Keratinocyte (primary cell): Measurements from ENCODE around the gene FBXO30. TPM values are rescaled to one million over a fixed set of nuclear protein-coding genes. Genes with fewer than 3 reads are reported as not detected.

Experiments
- DNase-seq: peaks from one replicate; pipeline ENCODE4 v3.0.0-alpha.2; 2011; ENCODE audit warnings: low read depth, missing footprints, low spot score
- FAIRE-seq: peaks from 2 replicates; lab custom pipeline; 2011; peaks lifted over from hg19 to GRCh38; lab: Jason Lieb, UNC
- H2AFZ ChIP-seq: 2 replicates; pipeline ENCODE4 v1.6.0; 2012; ENCODE audit warnings: low read length, control low read depth, inconsistent platforms; ENCODE audit not compliant: control insufficient read depth
- H3K27ac ChIP-seq: 2 replicates; pipeline ENCODE4 v1.5.1; 2011; ENCODE audit warnings: low read length; ENCODE audit not compliant: control insufficient read depth, insufficient read depth
- H3K27me3 ChIP-seq: 3 replicates; pipeline ENCODE4 v1.6.0; 2011; ENCODE audit warnings: low read length; ENCODE audit not compliant: control insufficient read depth, insufficient read depth; ENCODE audit errors: extremely low read depth
- H3K36me3 ChIP-seq, 2 experiments: 2 replicates in 1 of 2; 3 replicates in 1 of 2; pipeline ENCODE4 v1.5.1; 2011; ENCODE audit warnings: low read length in 2 of 2, mild to moderate bottlenecking in 1 of 2; ENCODE audit not compliant: control insufficient read depth in 2 of 2, insufficient read depth in 2 of 2; ENCODE audit errors: extremely low read depth in 1 of 2
- H3K4me1 ChIP-seq: 3 replicates; pipeline ENCODE4 v1.5.1; 2011; ENCODE audit warnings: low read length; ENCODE audit not compliant: control insufficient read depth, insufficient read depth; ENCODE audit errors: extremely low read depth
- H3K4me2 ChIP-seq: 3 replicates; pipeline ENCODE4 v1.6.0; 2011; ENCODE audit warnings: low read depth, low read length; ENCODE audit not compliant: control insufficient read depth, insufficient read depth; ENCODE audit errors: extremely low read depth
- H3K4me3 ChIP-seq, 3 experiments: fragments of 200-600 bp in 1 of 3; sonication (generic) in 1 of 3; 2 replicates in 2 of 3; 3 replicates in 1 of 3; pipeline ENCODE4 v1.5.1; 2011 to 2016; ENCODE audit warnings: low read length in 3 of 3, mild to moderate bottlenecking in 3 of 3, control low read depth in 2 of 3, inconsistent platforms in 1 of 3, low read depth in 1 of 3, mixed read lengths in 1 of 3, mixed run types in 1 of 3, moderate library complexity in 1 of 3; ENCODE audit not compliant: control insufficient read depth in 2 of 3, insufficient read depth in 2 of 3; ENCODE audit errors: extremely low read depth in 1 of 3
- H3K79me2 ChIP-seq: 2 replicates; pipeline ENCODE4 v1.6.0; 2012; ENCODE audit warnings: low read length; ENCODE audit not compliant: control insufficient read depth, insufficient read depth
- H3K9ac ChIP-seq: 3 replicates; pipeline ENCODE4 v1.6.0; 2011; ENCODE audit warnings: low read length; ENCODE audit not compliant: control insufficient read depth, insufficient read depth; ENCODE audit errors: extremely low read depth
- H3K9me1 ChIP-seq: 3 replicates; pipeline ENCODE4 v1.6.0; 2011; ENCODE audit warnings: low read length; ENCODE audit not compliant: control insufficient read depth, insufficient read depth; ENCODE audit errors: extremely low read depth
- H3K9me3 ChIP-seq: 2 replicates; pipeline ENCODE4 v1.5.1; 2012; ENCODE audit warnings: low read depth, low read length; ENCODE audit not compliant: control insufficient read depth
- H4K20me1 ChIP-seq: 3 replicates; pipeline ENCODE4 v1.6.0; 2011; ENCODE audit warnings: low read length; ENCODE audit not compliant: control insufficient read depth, insufficient read depth; ENCODE audit errors: extremely low read depth
- CTCF ChIP-seq, 3 experiments: IDR thresholded peaks in 1 of 3; conservative IDR thresholded peaks in 1 of 3; optimal IDR thresholded peaks in 1 of 3; 2 replicates in 2 of 3; 3 replicates in 1 of 3; pipeline versions ENCODE3 to v1.5.1; 2011; ENCODE audit warnings: low read length in 3 of 3, mild to moderate bottlenecking in 3 of 3, moderate library complexity in 2 of 3, control low read depth in 1 of 3, inconsistent platforms in 1 of 3; ENCODE audit not compliant: insufficient read depth in 2 of 3; ENCODE audit errors: extremely low read depth in 1 of 3
- EZH2 ChIP-seq: IDR thresholded peaks from one replicate; pipeline ENCODE4 v1.6.1; 2012; ENCODE audit warnings: inconsistent platforms, mild to moderate bottlenecking, low read length, moderate library complexity
- dilution Hi-C: fragments of 300-500 bp; cut with MboI; formaldehyde crosslinking; loops from one replicate; pipeline ENCODE4 v1.7.0; 2020; ENCODE audit warnings: low sequenced_read_pairs; ENCODE audit not compliant: extremely low pct_ligation_motif_present
- polyA plus RNA-seq, 5 experiments: library from polyadenylated mRNA; depleted of rRNA in 3 of 5; stranded (reverse) in 3 of 5; stranded (forward) in 1 of 5; unstranded in 1 of 5; fragments of >200 nt; gene quantifications; 1 replicate in 1 of 5; 2 replicates in 3 of 5; 3 replicates in 1 of 5; pipeline versions ENCODE4 v1.2.1 to v1.2.3, GENCODE V29; 2011 to 2012; ENCODE audit warnings: missing spikeins in 2 of 5, low read depth in 1 of 5, low replicate concordance in 1 of 5

The FBXO30 gene
- polyA plus RNA-seq, 1 donor (not counting 4 experiments of a cell fraction or from before 2014, with no cell fraction given): 6.4 TPM

- Histone ChIP-seq H3K4me3 (no peak overlapping the region), H3K9ac (no peak overlapping the region), H4K20me1 (no peaks in the 10 kb centered on the region), H3K4me2 (no peak overlapping the region), H2AFZ (no peak overlapping the region), H3K36me3 (no peaks in the 10 kb centered on the region), H3K79me2 (no peaks in the 10 kb centered on the region), H3K27ac (no peak overlapping the region), H3K9me3 (no peaks in the 10 kb centered on the region), H3K4me1 (peaks cover 15% of the 10 kb centered on the region), H3K9me1 (no peaks in the 10 kb centered on the region), H3K27me3 (no peaks in the 10 kb centered on the region)
- TF ChIP-seq EZH2 (no peak), CTCF (optimal IDR thresholded peaks at IDR 0.05 in 1 of 3, IDR thresholded peaks at IDR 0.05 in 1 of 3, conservative IDR thresholded peaks at IDR 0.05 in 1 of 3; ENCODE audit: extremely low read depth in 1 of 3, insufficient read depth in 2 of 3, low read length in 3 of 3) (no peak)
- dilution Hi-C loops: no loop called here
- DNase-seq (no peak), FAIRE-seq (no peak)
Observed at GRCh38 chr6:145758113-145758512, 56.5 kb downstream of the FBXO30 start.

- Histone ChIP-seq H3K79me2 (no peaks in the 10 kb centered on the region), H4K20me1 (no peaks in the 10 kb centered on the region), H3K36me3 (no peaks in the 10 kb centered on the region), H3K27me3 (no peaks in the 10 kb centered on the region), H2AFZ (no peak overlapping the region), H3K9me1 (no peaks in the 10 kb centered on the region), H3K27ac (peak overlapping the region; percentile 13), H3K4me2 (peak overlapping the region; percentile 19), H3K9ac (no peak overlapping the region), H3K4me3 (no peak overlapping the region), H3K9me3 (no peaks in the 10 kb centered on the region), H3K4me1 (peaks cover 15% of the 10 kb centered on the region)
- dilution Hi-C loops: no loop called here
- no peak for TF ChIP-seq EZH2
- no peak for TF ChIP-seq CTCF (optimal IDR thresholded peaks at IDR 0.05 in 1 of 3, IDR thresholded peaks at IDR 0.05 in 1 of 3, conservative IDR thresholded peaks at IDR 0.05 in 1 of 3; ENCODE audit: extremely low read depth in 1 of 3, insufficient read depth in 2 of 3, low read length in 3 of 3)
- DNase-seq (peak; percentile 81), FAIRE-seq (no peak)
Observed at GRCh38 chr6:145756170-145756662, 58.4 kb downstream of the FBXO30 start.
